Calu3 (cell line): ENCODE measurements around the gene OR4E2. TPM values are rescaled to one million over a fixed set of nuclear protein-coding genes. Genes with fewer than 3 reads are reported as not detected.

Source experiments
- BruUV-seq: library from RNA; stranded (reverse); fragments of 400-500 nt; replicated peaks from 2 replicates; lab custom pipeline; 2021; lab: Mats Ljungman, UMichigan
- CTCF ChIA-PET: fragments of 300-600 bp; sonication (Branson Sonifier 250); formaldehyde crosslinking; loops from one replicate; lab custom pipeline; 2022; ENCODE audit warnings: antibody characterized with exemption; lab: Charles Lee
- DNase-seq: peaks from one replicate; pipeline ENCODE4 v3.0.0; 2022
- H3K27ac Mint-ChIP-seq: one replicate; pipeline ENCODE4 v1.8.0; 2022; ENCODE audit warnings: mixed read lengths; ENCODE audit not compliant: unreplicated experiment
- H3K27me3 Mint-ChIP-seq: one replicate; pipeline ENCODE4 v1.8.0; 2022; ENCODE audit warnings: mixed read lengths; ENCODE audit not compliant: unreplicated experiment
- H3K36me3 Mint-ChIP-seq: one replicate; pipeline ENCODE4 v1.8.0; 2022; ENCODE audit warnings: mild to moderate bottlenecking, moderate library complexity, mixed read lengths; ENCODE audit not compliant: insufficient read depth, unreplicated experiment
- H3K4me1 Mint-ChIP-seq: one replicate; pipeline ENCODE4 v1.8.0; 2022; ENCODE audit warnings: mild to moderate bottlenecking, low read depth, mixed read lengths; ENCODE audit not compliant: unreplicated experiment
- H3K4me3 Mint-ChIP-seq: one replicate; pipeline ENCODE4 v1.8.0; 2022; ENCODE audit warnings: mild to moderate bottlenecking, low read depth, moderate library complexity, mixed read lengths; ENCODE audit not compliant: unreplicated experiment
- H3K9me3 Mint-ChIP-seq: one replicate; pipeline ENCODE4 v1.8.0; 2022; ENCODE audit warnings: low read depth, mixed read lengths; ENCODE audit not compliant: unreplicated experiment
- intact Hi-C: fragments of 100-400 bp; cut with micrococcal nuclease; formaldehyde crosslinking; loops from one replicate; pipeline ENCODE4 v1.10.0; 2022; ENCODE audit not compliant: unreplicated experiment
- total RNA-seq: library from RNA; stranded (reverse); gene quantifications from 2 replicates; pipeline ENCODE4 v1.2.3, GENCODE V29; 2022
- TF ChIP-seq, protein P1 (sequence below): fragments of 200-600 bp; IDR thresholded peaks from one replicate; pipeline ENCODE4 v1.8.0; 2022; ENCODE audit warnings: antibody characterized with exemption; ENCODE audit not compliant: unreplicated experiment

Gene OR4E2
- total RNA-seq, 1 experiment from 2014 or later, result not detected

DNA sequence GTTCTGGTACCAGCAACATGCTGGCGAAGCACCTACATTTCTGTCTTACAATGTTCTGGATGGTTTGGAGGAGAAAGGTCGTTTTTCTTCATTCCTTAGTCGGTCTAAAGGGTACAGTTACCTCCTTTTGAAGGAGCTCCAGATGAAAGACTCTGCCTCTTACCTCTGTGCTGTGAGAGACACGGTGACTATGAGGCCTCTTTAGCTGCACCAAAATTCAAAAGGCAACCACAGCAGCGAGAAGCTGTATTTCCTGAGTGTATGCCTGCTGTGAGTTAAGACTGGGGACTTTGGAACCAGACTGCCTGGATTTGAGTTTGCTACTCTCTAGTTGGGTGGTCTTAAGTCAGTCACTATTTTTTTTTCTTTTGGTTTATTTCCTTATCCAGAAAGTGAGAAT lies 10.2 kb upstream of the OR4E2 start:
- intact Hi-C loops, result no loop called here

GRCh38 chr14:21647380-21647779 lies 6.3 kb upstream of the OR4E2 start:
- Mint-ChIP-seq H3K4me1 (no peaks in the 10 kb centered on the region), H3K27ac (no peak overlapping the region), H3K27me3 (peaks cover 28% of the 10 kb centered on the region), H3K4me3 (no peak overlapping the region), H3K36me3 (no peaks in the 10 kb centered on the region), H3K9me3 (no peaks in the 10 kb centered on the region)
- no peak for DNase-seq
- CTCF ChIA-PET, result interaction anchor here (0.6 kb wide), 1 partner anchor 22 kb away, joined by 3 read pairs; no protein-coding TSS in a partner anchor
- BruUV-seq, result no TSS peak
- TF ChIP-seq, protein P1, sequence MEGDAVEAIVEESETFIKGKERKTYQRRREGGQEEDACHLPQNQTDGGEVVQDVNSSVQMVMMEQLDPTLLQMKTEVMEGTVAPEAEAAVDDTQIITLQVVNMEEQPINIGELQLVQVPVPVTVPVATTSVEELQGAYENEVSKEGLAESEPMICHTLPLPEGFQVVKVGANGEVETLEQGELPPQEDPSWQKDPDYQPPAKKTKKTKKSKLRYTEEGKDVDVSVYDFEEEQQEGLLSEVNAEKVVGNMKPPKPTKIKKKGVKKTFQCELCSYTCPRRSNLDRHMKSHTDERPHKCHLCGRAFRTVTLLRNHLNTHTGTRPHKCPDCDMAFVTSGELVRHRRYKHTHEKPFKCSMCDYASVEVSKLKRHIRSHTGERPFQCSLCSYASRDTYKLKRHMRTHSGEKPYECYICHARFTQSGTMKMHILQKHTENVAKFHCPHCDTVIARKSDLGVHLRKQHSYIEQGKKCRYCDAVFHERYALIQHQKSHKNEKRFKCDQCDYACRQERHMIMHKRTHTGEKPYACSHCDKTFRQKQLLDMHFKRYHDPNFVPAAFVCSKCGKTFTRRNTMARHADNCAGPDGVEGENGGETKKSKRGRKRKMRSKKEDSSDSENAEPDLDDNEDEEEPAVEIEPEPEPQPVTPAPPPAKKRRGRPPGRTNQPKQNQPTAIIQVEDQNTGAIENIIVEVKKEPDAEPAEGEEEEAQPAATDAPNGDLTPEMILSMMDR, result no peak
- intact Hi-C loops, result no loop called here

More for the DNA sequence above, 10.2 kb upstream of the OR4E2 start:
- Mint-ChIP-seq H3K9me3 (no peaks in the 10 kb centered on the region), H3K27ac (no peak overlapping the region), H3K36me3 (no peaks in the 10 kb centered on the region), H3K4me1 (no peaks in the 10 kb centered on the region), H3K4me3 (no peak overlapping the region), H3K27me3 (peaks cover 40% of the 10 kb centered on the region)
- no TSS peak for BruUV-seq
- DNase-seq, result no peak
- CTCF ChIA-PET, result no interaction called here
- TF ChIP-seq, protein P1, result no peak

GRCh38 chr14:21652209-21652808 lies 1.3 kb upstream of the OR4E2 start:
- Mint-ChIP-seq H3K4me3 (no peak overlapping the region), H3K27ac (no peak overlapping the region), H3K27me3 (peaks cover 32% of the 10 kb centered on the region)

DNA sequence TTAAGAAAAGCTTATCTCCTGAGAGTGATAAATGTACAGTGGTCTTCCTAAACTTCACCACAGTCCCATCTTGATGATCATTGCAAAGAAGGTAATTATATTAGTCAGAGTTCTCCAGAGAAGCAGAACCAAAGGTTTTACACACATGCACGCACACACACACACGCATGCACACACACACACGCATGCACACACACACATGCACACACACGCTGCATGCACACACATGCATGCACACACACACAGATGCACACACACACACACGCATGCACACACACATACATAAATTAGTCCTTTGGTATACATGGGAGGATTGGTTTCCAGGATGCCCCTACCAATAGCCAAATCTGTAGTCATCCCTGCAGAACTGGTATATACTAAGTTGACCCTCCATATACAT lies 580 bp downstream of the OR4E2 start:
- Mint-ChIP-seq H3K36me3 (no peaks in the 10 kb centered on the region), H3K27me3 (peaks cover 51% of the 10 kb centered on the region), H3K27ac (no peak overlapping the region), H3K4me1 (no peaks in the 10 kb centered on the region), H3K4me3 (no peak overlapping the region), H3K9me3 (no peaks in the 10 kb centered on the region)
- intact Hi-C loops, result no loop called here
- CTCF ChIA-PET, result no interaction called here
- no TSS peak for BruUV-seq
- no peak for DNase-seq
- TF ChIP-seq, protein P1, result no peak

More at GRCh38 chr14:21652209-21652808, 1.3 kb upstream of the OR4E2 start:
- no peak for DNase-seq
- TF ChIP-seq, protein P1, result no peak
- no TSS peak for BruUV-seq
- Mint-ChIP-seq H3K9me3 (no peaks in the 10 kb centered on the region), H3K4me1 (no peaks in the 10 kb centered on the region), H3K36me3 (no peaks in the 10 kb centered on the region)
- intact Hi-C loops, result no loop called here
- CTCF ChIA-PET, result interaction anchor here (0.6 kb wide), 1 partner anchor 82 kb away, joined by 5 read pairs; no protein-coding TSS in a partner anchor
